CMK (cell line): Measurements from ENCODE around the gene CYP4X1.
"Not testable (repeated sequence)": the region's sequence is repeated elsewhere in the genome, so short reads cannot be mapped to it uniquely, and the experiment has no call there.

Experiments
- DNase-seq: peaks from one replicate; pipeline ENCODE4 v3.0.0-alpha.2; 2010; ENCODE audit warnings: low read depth

Gene CYP4X1

DNA sequence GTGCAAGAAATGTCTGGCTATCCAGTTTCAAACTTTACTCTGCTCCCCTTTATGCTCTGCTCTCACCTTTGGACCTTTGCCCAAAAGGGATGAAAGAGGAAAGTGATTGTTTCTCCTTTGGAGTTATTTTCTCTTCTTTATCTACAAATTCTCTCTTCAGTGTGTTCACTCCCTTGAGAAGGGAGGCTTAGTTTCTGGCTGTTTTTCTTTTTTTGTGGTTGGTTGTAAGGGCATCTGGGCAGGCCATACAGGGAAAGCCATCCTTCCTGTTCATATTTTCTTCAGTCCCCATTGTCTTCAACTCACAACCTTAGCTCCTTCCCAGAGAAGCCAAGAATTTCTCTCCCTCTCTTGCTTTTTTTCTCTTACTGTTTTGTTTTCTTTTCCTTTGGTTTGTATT is 46.0 kb downstream of the CYP4X1 start:
- DNase-seq, result not testable (repeated sequence)

DNA sequence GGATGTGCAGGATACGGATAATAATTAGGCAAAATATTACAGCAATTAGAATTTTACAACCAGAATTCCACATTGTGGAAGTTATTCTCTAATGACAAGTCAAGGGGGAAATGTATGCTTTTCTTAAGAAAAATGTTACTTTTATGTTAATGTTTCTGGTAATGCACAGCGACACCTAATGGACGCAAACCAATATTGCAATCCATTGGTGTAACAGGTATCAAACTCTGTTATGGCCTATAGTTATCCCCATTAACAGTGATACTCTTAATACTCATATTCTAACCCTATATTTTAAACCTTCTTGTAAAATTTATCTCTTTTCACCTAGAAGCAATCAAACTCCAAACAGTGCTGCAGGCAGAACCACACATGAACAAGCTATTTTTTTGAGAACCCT is 65.9 kb downstream of the CYP4X1 start:
- not testable (repeated sequence) for DNase-seq

- DNase-seq, result not testable (repeated sequence)
Observed at GRCh38 chr1:47091476-47091875, 68.0 kb downstream of the CYP4X1 start.
